ENCODE data around the gene HIP1R.

DNA sequence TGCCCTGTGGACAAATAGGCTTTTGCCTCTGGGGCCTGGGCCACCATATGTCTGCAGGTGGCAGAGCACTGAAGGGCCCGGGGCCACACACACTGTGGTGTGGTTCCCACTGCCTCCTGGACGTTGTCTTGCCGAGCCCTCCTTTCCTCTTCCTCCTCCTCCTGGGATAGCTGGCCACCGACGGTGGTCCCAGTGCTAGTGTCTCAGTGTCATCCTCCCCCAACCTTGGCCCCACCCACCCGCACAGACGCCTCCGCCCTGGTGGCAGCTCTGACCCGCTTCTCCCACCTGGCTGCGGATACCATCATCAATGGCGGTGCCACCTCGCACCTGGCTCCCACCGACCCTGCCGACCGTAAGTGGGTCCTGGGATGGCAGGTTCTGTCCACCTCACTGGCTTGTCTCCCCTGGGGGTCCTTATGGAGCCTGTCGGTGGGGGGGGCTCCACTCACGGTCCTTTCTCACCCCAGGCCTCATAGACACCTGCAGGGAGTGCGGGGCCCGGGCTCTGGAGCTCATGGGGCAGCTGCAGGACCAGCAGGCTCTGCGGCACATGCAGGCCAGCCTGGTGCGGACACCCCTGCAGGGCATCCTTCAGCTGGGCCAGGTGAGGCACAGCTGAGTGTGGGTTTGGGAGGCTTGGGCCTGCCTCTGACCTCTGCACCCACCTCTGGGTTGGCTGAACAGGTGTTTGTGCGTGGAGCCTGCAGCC is 23.5 kb downstream of the HIP1R start:
- TF ChIP-seq, protein P1, sequence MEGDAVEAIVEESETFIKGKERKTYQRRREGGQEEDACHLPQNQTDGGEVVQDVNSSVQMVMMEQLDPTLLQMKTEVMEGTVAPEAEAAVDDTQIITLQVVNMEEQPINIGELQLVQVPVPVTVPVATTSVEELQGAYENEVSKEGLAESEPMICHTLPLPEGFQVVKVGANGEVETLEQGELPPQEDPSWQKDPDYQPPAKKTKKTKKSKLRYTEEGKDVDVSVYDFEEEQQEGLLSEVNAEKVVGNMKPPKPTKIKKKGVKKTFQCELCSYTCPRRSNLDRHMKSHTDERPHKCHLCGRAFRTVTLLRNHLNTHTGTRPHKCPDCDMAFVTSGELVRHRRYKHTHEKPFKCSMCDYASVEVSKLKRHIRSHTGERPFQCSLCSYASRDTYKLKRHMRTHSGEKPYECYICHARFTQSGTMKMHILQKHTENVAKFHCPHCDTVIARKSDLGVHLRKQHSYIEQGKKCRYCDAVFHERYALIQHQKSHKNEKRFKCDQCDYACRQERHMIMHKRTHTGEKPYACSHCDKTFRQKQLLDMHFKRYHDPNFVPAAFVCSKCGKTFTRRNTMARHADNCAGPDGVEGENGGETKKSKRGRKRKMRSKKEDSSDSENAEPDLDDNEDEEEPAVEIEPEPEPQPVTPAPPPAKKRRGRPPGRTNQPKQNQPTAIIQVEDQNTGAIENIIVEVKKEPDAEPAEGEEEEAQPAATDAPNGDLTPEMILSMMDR (IDR thresholded peaks at IDR 0.05) = no peak
- TF ChIP-seq POLR2A (IDR thresholded peaks at IDR 0.05) (no peak), EP300 (IDR thresholded peaks at IDR 0.05) (no peak)

Measured in upper lobe of left lung (tissue), 4 donors.